GM21737 (cell line): ENCODE measurements around the gene BCL2A1.
"Not testable (repeated sequence)": the region's sequence is repeated elsewhere in the genome, so short reads cannot be mapped to it uniquely, and the experiment has no call there.

ENCODE experiments used
- ATAC-seq: cut with Tn5 transposase; IDR thresholded peaks from one replicate; pipeline ENCODE4 v1.9.1; 2021; ENCODE audit warnings: mild to moderate bottlenecking, moderate library complexity; ENCODE audit not compliant: unreplicated experiment

The BCL2A1 gene

DNA sequence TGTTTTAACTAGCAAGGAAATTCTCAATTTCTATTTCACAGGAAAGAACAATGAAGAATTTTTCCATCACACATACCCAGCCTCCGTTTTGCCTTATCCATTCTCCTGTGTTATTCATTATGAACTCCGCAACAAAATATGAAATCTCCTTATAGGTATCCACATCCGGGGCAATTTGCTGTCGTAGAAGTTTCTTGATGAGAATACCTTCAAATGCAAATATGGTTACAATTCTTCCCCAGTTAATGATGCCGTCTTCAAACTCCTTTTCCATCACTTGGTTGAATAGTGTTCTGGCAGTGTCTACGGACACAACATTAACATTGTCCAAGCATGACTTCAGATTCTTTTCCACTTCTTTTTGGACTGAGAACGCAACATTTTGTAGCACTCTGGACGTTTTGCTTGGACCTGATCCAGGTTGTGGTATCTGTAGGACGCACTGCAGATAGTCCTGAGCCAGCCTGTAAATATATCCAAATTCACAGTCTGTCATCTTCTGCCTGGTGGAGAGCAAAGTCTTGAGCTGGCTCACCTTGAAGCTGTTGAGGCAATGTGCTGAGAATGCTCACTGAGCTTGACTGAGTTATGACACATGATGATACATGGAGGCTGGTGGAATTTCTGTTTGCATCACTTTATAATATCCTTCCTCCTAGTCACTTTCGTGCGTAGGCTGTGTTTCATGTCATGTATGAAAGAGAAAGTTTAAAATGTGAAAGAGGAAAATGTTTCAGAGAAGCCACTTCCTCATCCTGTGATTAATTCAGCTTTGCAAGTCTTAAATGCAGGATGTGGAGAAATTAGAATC is at the start of gene BCL2A1:
BCL2A1 (minus strand) TSS at position 573 of the 811 bp plus-strand sequence; CDS start at position 496, 77 bp downstream.
- peak; percentile 59 for ATAC-seq

DNA sequence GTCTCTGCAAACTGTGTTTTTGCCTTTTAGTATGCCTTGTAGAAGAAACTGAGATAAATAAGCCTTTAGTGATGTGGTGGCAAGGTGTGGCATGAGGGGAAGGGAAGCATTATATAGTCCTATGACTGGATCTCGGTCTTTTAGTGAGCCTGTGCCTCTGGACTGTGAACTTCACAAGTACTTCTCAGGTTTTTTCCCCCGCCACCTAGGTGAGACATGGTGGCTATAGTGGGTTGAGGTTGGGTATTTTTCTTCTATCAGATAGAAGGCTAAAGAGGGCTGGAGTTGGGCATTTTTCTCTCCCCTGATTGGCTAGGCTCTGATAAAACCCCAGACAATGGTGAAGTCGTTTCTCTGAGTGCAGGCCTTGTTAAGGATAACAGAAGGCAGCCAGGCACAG is 49.7 kb upstream of the BCL2A1 start:
- ATAC-seq, result no peak

DNA sequence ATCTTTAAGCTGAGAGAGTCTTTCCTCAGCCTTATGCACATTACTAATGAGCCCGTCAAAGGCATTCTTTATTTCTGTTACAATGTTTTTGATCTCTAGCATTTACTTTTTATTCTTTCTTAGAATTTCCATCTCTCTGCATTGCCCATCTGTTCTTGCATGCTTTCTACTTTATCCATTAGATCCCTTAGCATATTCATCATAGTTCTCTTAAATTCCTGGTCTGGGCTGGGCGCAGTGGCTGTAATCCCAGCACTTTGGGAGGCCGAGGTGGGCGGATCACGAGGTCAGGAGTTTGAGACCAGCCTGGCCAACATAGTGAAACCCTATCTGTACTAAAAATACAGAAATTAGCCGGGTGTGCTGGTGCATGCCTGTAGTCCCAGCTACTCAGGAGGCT is 49.2 kb upstream of the BCL2A1 start:
- ATAC-seq, result not testable (repeated sequence)

DNA sequence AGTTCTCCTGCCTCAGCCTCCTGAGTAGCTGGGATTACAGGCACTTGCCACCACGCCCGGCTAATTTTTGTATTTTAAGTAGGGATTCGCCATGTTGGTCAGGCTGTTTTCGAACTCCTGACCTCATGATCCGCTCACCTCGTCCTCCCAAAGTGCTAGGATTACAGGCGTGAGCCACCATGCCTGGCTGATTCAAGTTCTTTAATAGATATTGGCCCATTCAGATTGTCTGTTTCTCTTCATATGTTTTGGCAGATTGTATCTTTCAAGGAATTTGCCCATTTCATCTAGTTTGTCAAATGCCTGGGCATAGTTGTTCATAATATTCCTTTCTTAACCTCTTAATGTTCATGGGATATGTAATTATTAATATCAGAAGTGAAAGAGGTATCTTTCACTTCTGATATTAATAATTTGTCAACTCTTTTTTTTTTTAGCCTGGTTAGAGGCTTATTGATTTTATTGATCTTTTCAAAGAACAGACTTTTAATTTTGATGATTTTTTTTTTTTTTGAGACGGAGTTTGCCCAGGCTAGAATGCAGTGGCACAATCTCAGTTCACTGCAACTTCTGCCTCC is 48.3 kb upstream of the BCL2A1 start:
- no peak for ATAC-seq

DNA sequence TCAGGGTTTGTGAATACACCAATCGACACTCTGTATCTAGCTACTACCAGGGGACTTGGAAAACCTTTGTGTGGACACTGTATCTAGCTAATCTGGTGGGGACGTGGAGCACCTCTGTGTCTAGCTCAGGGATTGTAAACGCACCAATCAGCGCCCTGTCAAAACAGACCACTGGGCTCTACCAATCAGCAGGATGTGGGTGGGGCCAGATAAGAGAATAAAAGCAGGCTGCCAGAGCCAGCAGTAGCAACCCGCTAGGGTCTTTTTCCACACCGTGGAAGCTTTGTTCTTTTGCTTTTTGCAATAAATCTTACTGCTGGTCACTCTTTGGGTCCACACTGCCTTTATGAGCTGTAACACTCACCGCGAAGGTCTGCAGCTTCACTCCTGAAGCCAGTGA is 46.1 kb upstream of the BCL2A1 start:
- not testable (repeated sequence) for ATAC-seq

DNA sequence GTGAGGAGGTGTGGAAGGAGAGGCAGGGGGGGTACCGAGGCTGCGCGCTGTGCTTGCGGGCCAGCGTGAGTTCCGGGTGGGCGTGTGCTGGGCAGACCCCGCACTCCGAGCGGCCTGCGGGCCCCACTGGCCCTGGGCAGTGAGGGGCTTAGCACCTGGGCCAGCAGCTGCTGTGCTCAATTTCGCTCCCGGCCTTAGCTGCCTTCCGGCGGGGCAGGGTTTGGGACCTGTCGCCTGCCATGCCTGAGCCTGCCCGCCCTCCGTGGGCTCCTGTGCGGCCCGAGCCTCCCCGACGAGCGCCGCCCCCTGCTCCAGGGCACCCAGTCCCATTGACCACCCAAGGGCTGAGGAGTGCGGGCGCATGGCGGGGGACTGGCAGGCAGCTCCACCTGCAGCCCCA is 45.5 kb upstream of the BCL2A1 start:
- not testable (repeated sequence) for ATAC-seq

DNA sequence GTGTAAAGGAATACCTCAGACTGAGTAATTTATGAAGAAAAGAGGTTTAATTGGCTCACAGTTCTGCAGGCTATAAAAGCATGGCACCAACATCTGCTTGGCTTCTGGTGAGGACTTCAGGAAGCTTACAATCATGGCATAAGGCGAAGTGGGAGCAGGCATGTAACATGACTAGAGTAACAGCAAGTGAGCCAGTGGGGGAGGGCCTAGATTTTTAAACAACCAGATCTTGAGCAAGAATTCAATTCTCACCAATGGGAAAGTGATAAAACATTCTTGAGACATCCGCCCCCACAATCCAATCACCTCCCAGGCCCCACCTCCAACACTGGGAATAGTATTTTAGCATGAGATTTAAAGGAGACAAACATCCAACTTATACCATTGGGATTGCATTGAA is 44.2 kb upstream of the BCL2A1 start:
- no peak for ATAC-seq

DNA sequence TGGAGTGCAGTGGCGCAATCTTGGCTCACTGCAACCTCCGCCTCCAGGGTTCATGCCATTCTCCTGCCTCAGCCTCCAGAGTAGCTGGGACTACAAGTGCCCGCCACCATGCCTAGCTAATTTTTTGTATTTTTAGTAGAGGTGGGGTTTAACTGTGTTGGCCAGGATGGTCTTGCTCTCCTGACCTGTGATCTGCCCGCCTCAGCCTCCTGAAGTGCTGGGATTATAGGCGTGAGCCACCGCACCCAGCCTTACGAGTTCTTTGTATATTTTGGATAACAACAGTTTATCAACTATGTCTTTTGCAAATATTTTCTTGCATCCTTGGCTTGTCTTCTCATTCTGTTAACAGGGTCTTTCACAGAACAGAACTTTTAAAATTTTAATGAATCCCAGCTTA is 43.2 kb upstream of the BCL2A1 start:
- not testable (repeated sequence) for ATAC-seq

DNA sequence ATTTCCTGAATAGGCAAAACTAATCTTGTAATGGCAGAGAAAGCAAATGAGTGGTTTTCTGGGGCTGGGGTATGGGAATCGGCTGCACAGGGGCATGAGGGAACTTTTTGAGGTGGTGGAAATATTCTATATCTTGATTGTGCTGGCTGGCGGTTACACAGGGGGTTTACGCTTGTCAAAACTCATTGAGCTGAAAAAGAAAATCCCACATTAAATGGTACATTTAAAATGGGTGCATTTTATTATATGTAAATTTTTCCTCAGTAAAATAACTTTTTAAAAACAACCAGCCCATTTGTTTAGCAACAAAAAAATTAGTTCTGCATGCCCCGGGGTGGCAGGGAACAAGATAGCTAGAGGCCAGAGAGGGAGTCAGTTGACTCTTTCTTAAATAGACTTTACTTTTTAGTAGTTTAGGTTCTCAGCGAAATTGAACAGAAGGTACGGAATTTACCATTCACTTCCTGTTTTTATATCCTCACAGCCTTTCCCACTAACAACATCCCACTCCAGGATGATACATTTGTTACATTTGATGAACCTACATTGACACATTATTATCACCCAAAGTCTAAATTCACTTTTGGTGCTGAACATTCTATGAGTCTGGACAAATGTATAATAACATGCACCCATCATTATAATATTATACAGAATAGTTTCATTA is 41.2 kb upstream of the BCL2A1 start:
- no peak for ATAC-seq

DNA sequence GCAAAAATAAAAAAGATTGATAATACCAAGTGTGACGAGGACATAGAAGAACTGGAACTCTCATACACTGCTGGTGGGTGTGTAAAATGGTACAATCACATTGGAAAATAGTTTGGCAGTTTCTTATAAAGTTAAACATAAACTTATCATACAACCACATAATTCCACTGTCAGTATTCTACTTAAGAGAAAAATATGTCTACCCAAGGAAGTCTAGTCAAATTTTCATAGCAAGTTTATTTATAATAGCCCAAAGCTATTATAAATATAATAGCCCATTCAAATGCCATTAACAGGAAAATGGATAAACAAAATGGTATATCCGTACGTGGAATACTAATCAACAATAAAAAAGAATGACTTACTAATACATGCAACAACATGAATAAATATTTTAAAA is 40.6 kb upstream of the BCL2A1 start:
- ATAC-seq, result no peak

DNA sequence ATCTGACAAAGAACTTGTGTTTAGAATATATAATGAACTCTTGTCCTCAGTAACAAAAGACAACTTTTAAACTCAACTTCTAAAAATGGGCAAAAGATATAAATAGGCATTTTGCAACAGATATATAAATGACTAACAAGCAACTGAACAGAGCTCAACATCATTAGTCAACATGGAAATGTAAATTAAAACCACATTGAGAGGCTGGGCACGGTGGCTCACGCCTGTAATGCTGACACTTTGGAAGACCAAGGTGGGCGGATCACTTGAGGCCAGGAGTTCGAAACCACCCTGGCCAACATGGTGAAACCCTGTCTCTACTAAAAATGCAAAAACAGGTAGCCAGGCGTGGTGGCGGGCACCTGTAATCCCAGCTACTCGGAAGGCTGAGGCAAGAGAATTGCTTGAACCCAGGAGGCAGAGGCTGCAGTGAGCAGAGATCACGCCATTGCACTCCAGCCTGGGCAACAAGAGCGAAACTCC is 40.1 kb upstream of the BCL2A1 start:
- ATAC-seq, result not testable (repeated sequence)

DNA sequence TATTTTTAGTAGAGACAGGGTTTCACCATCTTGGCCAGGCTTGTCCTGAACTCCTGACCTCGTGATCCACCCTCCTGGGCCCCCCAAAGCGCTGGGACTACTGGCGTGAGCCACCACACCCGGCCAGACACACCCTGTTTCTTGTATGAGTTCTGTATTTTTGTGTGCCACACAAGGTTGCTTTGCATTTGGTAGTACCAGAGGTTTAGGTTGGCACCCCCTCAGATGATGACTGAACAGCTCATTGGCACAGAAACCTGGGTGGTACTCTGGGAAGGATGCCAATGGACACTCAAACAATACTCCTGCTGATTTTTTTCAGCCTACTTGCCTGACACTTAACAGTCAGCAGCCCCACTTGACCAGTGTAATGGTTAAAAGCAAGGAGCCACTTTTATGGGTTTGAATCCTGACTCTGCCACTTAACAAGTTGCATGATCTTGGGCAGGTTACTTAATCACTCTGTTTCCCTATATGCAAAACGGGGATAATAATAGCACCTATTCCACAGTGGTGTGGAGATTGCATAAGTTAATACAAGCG is 39.2 kb upstream of the BCL2A1 start:
- ATAC-seq, result no peak

DNA sequence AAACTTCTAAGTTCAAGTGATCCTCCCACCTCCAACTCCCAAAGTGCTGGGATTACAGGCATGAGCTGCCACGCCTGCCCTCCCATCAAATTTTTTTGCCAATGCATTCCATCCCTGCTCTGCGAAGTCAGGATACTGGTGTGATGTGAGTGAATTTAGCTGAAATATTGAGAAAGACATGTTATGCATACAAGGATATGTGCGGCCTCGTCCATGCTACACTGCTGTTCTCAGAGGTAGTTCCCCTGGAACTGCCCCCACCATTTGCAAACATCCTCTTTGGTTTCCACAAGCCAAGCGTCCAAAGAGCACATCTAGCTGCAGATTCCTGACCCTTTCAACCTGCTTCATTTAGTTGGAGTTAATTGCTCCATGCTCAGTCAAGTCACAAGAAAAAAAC is 36.5 kb upstream of the BCL2A1 start:
- ATAC-seq, result no peak

DNA sequence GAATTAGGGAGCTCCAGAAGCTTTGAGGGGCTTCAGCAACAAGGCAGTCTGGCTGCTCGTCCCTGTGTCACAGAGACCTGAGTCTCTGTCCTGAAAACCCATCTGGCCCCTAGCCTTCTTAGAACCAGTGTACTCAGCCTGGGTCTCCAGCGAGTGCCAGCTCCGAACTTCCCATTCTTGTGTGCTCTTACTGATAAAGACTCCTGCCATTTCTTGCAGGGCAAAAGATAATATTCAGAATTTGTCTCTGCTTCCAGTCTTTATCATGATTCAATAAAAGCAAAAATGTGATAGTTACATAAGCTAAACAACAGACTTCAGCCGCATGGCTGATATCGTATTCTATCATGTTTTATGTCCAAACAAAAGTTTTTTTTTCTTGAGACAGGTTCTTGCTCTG is 36.0 kb upstream of the BCL2A1 start:
- ATAC-seq, result no peak

DNA sequence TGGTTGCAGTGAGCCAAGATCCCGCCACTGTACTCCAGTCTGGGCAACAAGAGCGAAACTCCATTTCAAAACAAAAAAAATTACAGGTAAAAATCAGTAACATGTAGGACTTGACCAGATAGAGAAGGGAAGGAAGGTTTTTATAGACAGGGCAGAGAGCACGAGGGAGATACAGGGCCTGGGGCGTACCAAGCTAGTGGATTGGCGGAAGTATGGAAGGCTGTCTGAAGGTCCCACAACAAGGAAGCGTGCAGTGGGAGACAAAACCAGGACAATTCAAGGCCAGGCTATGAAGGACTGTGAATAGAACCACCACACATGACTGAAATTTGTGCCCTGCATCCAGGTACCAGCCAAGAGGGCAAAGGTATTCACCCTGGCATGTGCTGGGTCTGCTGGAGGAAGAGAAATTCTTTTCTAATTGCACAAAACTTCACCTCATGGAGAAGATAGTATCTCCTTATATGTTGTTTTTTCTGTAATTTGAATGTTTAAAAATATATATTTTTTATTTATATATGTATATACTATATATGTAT is 33.0 kb upstream of the BCL2A1 start:
- ATAC-seq, result no peak

DNA sequence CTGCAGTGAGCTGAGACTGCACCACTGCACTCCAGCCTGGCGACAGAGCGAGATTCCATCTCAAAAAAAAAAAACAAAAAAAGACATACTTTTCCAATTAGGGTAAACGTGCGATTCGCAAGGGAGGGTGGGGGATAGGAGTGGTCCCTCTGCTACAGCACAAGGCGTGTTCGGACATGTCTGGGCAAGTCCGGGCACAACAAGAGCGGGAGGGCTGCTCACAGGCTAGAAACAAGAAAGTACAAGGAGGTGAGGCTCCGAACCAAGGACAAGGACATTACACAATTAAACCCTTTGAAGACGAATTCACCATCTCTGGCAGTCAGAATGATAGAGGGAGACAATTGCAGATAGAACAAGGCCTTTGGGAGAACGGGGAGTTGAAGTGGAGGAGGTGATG is 32.2 kb upstream of the BCL2A1 start:
- no peak for ATAC-seq

DNA sequence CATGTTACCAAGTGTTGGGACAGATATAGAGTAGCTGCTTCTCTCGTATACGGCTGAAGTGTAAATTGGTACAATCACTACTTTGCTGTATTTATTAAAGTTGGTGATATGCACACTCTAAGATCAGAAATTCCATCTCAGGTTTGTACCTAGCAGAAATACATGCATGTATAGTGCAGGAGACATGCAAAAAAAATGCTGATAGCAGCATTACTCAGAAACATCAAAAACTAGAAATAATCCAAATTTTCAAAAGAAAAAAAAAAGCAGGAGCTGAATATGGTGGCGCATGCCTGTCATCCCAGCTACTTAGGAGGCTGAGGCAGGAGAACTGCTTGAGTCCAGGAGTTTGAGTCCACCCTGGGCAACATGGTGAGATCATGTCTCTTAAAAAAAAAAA is 31.3 kb upstream of the BCL2A1 start:
- ATAC-seq, result no peak

DNA sequence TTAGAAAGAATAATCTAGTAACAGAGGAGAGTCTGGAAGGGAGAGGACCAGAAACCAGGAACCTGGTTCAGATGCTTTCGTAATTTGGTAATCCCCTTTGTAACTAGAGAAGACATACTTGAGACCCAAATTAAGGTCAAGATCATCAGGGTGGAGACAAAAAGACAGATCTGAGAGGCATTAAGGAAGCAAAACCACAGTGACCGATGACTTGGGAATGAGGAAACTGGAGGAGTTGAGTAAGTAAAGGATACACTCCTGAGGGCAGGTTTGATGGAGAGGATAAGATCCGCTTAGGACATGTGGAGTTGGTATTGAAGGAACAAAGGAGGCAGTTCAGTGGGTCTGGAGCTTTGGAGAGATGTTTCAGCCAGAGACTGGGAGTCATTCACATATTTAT is 23.6 kb upstream of the BCL2A1 start:
- no peak for ATAC-seq

DNA sequence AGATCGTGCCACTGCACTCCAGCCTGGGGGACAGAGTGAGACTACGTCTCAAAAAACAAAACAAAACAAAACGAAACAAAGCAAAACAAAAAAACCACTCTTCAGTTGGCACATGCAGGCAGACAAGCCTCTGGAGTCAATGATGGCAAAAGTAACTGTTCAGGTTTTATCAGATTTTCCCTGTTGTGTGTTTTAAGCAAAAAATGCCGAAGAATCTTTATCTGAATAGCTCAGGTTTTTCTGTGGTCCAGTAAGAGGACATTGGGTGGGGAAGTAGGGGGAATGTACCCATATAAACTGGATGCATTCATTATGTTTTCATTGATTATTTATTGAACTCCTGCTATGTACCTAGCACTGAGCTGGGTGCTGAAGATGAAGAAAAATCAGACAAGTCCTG is 20.8 kb upstream of the BCL2A1 start:
- ATAC-seq, result no peak

DNA sequence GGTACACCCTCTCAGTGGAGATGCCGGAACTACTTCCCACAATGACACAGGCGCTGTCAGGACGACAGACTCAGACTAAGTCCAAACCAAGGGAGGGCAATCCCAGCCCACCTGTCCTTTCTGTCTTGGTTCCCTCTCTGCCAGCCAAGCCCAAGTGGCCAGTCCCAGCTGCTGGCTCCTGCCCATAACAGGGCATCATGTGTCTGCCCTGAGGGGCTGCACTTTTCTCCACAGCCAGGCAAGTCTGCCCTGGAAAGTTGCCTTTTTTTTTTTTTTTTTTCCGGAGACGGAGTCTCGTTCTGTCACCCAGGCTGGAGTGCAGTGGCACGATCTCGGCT is 20.0 kb upstream of the BCL2A1 start:
- no peak for ATAC-seq

DNA sequence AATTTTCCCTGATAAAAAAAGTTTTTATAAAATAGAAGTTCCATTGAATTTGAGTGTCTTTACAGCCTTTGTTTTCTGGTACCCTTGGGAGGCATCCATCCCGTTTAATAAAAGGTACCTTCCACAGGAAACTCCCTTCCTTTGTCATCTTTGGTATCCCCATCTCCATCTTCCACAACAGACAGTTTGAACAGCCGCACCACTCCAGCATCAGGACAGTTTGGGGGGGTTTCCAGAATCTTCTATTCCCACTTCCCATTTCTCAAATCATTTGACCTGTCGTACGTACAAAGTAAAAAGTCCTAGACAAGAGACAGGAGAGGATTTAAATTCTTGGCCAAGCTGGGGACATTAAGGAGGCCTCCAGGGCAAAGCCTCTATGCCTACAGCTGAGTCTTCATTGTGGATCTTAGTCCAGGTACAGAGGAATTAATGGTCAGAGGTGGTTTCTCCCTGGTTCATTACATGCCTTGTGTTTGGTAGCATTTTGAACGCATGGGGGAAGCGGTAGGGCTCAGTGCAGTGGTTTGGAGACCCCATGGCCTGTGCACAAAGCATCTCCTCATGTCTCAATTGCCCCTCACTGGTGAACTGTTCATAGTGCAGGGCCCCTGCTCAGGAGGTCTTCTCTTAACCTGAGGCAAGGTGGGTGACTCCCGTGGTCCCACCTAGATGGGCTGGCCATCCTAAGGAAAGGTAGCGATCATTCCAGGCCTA is 19.4 kb upstream of the BCL2A1 start:
- no peak for ATAC-seq
